ENCODE measurements around the gene KCNAB2.

KCNAB2 gene

DNA sequence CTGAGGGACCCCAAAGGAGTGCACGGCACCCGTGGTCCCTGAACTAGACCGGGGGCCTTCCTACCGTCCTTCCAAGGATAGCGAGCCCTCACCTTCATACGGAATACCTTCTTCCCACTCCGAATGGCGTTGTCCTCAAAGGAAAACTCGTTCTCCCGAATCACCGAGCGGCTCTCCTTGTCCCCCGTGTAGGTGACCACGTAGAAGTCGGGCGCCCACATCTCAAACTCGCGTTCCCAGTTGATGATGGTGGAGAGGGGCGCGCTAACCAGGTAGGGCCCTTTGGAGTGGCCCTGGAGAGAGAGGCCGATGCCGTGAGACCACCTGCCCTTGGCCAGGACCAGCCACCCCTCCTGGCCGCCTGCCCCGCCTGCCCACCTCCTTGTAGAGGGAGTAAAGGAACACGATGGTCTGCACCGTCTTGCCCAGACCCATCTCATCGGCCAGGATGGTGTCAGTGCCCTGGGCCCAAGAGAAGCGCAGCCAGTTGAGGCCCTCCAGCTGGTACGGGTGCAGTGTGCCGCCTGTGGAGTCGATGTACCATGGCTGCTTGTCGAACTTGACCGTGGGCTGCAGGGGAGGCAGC, 96.4 kb downstream of the KCNAB2 start:
- ChIA-PET POLR2A (no interaction called here), CTCF (no interaction called here)
- no peak for DNase-seq (ENCODE audit: extremely low spot score)
- TF ChIP-seq CTCF (IDR thresholded peaks at IDR 0.05; ENCODE audit: control extremely low read depth, extremely low read depth, low read depth, missing control alignments), result no peak

- TF ChIP-seq CTCF (IDR thresholded peaks at IDR 0.05; ENCODE audit: control extremely low read depth, extremely low read depth, low read depth, missing control alignments), result no peak
- POLR2A ChIA-PET, result no interaction called here
- no peak for DNase-seq (ENCODE audit: extremely low spot score)
- CTCF ChIA-PET, result no interaction called here
These were observed 97.0 kb downstream of the KCNAB2 start for GRCh38 chr1:6142734-6143133.

GRCh38 chr1:6143395-6143794, 97.7 kb downstream of the KCNAB2 start:
- no peak for DNase-seq (ENCODE audit: extremely low spot score)
- POLR2A ChIA-PET, result no interaction called here
- CTCF ChIA-PET, result no interaction called here
- no peak for TF ChIP-seq CTCF (IDR thresholded peaks at IDR 0.05; ENCODE audit: control extremely low read depth, extremely low read depth, low read depth, missing control alignments)

DNA sequence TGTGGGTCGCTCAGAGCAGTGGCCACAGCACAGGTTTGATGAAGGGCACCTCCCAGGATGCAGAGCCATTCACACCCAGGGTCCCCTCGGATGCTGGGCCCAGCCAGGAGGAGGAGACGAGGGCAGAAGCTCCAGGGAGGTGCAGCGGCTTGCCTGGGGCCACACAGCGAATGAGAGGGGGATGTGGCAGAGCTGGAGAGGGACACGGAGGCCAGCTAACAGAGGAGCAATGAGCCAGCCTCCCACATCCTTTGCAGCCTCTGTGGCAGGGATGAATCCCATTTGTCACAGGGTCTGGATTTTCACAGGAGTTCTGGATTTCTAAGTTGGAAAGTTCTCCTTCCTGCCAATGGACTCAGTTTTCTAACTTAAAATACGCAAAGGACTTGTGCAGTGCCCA, 98.5 kb downstream of the KCNAB2 start:
- DNase-seq (ENCODE audit: extremely low spot score), result no peak
- ChIA-PET CTCF (no interaction called here), POLR2A (no interaction called here)
- TF ChIP-seq CTCF (IDR thresholded peaks at IDR 0.05; ENCODE audit: control extremely low read depth, extremely low read depth, low read depth, missing control alignments), result no peak

DNA sequence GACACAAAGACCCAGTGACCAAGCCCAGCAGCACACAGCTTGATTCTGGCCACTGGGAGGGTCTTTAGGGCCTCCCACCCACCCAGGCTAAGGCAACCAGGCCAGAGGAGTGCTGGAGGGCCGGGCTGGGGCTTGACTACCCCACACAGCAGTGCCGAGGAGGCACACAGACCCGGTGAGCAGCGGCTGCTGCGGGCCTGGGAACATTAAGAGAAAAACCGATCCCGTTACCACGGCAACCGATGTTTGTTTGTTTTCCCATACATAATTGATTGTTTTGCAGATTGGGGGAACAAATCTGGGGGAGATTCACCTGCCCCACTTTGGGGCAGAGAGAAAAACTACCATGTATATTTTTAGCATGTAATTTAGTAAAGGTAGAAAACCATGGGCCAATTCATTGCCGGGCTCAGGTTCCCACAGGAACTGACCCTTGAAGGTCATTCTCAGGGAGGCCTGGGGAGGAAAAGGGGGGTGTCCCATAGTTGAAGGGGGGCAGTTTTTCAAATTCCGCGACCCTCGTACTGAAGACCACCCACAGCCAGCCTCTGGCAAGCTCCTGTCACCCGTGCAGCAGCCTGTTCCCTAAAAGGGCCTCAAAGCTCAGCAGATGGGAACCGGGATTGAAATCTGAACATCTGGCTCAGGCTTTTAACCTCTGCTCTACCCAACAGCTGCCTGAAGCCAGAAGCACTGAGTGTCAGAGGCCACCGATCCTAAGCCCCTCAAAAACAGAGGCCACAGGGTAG, 99.1 kb downstream of the KCNAB2 start:
- ChIA-PET CTCF (no interaction called here), POLR2A (no interaction called here)
- DNase-seq (ENCODE audit: extremely low spot score), result no peak
- no peak for TF ChIP-seq CTCF (IDR thresholded peaks at IDR 0.05; ENCODE audit: control extremely low read depth, extremely low read depth, low read depth, missing control alignments)

DNA sequence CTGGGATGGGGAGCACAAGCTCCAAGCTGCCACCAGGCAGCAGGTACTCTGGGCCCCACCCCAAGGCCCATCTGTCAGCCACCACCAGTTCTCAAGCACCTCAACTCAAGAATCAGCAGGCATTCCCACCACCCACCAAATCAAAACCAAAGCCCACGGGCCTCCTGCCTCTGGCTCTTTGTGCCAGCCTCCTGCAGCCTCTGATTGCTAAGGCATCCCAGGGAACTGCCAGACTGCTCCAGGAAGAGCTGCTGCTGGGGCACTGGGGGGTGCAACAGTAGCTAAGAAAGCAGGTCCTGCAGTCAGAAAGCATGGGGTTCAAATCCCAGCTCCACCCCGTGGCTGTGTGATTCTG, 99.7 kb downstream of the KCNAB2 start:
- DNase-seq (ENCODE audit: extremely low spot score), result no peak
- POLR2A ChIA-PET, result no interaction called here
- no peak for TF ChIP-seq CTCF (IDR thresholded peaks at IDR 0.05; ENCODE audit: control extremely low read depth, extremely low read depth, low read depth, missing control alignments)
- CTCF ChIA-PET, result no interaction called here
